Measurements from ENCODE around the gene ONECUT1. TPM values are rescaled to one million over a fixed set of nuclear protein-coding genes. Genes with fewer than 3 reads are reported as not detected.

ONECUT1 gene
- total RNA-seq, 1 experiment from 2014 or later = 1.3 TPM

DNA sequence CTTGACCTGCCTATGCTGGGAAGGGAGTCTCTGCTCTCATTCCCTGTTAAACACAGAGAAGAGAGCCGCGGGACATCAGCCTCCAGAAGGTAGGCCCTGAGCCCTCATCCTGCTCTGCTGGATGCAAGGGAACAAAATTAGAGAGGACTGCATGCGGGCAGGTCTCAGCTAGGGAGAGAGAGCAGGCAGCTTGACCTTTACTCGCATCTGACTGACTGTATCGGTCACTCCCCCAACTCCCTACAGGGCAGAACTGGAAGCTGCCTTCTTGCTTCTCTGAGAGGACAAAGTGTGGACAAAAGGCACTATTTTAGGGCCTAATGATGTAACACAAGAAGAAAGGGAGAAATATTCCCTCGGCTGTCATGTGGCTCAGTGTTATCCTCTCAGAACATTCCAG is 72.2 kb downstream of the ONECUT1 start (continued):
- TF ChIP-seq, protein P1, sequence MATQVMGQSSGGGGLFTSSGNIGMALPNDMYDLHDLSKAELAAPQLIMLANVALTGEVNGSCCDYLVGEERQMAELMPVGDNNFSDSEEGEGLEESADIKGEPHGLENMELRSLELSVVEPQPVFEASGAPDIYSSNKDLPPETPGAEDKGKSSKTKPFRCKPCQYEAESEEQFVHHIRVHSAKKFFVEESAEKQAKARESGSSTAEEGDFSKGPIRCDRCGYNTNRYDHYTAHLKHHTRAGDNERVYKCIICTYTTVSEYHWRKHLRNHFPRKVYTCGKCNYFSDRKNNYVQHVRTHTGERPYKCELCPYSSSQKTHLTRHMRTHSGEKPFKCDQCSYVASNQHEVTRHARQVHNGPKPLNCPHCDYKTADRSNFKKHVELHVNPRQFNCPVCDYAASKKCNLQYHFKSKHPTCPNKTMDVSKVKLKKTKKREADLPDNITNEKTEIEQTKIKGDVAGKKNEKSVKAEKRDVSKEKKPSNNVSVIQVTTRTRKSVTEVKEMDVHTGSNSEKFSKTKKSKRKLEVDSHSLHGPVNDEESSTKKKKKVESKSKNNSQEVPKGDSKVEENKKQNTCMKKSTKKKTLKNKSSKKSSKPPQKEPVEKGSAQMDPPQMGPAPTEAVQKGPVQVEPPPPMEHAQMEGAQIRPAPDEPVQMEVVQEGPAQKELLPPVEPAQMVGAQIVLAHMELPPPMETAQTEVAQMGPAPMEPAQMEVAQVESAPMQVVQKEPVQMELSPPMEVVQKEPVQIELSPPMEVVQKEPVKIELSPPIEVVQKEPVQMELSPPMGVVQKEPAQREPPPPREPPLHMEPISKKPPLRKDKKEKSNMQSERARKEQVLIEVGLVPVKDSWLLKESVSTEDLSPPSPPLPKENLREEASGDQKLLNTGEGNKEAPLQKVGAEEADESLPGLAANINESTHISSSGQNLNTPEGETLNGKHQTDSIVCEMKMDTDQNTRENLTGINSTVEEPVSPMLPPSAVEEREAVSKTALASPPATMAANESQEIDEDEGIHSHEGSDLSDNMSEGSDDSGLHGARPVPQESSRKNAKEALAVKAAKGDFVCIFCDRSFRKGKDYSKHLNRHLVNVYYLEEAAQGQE (IDR thresholded peaks at IDR 0.05; ENCODE audit: low read depth) = no peak
- TF ChIP-seq EZH2phosphoT487 (IDR thresholded peaks at IDR 0.05; ENCODE audit: borderline replicate concordance) = no peak

DNA sequence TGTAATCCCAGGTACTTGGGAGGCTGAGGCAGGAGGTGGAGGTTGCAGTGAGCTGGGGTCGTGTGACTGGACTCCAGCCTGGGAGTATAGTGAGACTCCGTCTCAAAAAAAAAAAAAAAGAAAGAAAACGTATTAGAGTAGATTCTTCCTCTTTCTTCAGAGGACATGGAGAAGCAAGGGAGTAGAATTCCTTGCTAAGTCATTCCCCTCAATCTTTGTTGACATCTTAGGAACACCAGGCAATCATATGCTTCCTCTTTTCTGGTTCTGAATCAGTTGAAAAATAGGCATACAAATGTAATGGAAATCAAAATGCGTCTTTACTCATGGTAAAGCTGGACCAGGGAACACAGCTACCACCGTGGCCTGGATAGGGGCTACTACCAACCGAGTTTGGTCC is 72.7 kb downstream of the ONECUT1 start:
- Histone ChIP-seq H3K9ac (ENCODE audit: low read length) (no peak overlapping the region), H3K9me2 (ENCODE audit: insufficient read depth) (no peaks in the 10 kb centered on the region), H3K4me1 (ENCODE audit: control insufficient read depth in 1 of 2, insufficient read depth in 2 of 2, low read length in 2 of 2) (no peaks in the 10 kb centered on the region), H2AFZ (ENCODE audit: low read depth, low read length, poor library complexity, severe bottlenecking) (no peak overlapping the region), H4K20me1 (ENCODE audit: insufficient read depth) (no peaks in the 10 kb centered on the region), H3K36me3 (ENCODE audit: control insufficient read depth in 1 of 2, insufficient read depth in 2 of 2, low read length in 2 of 2) (no peaks in the 10 kb centered on the region), H3K4me2 (ENCODE audit: low read length) (no peak overlapping the region), H3K9me3 (ENCODE audit: control insufficient read depth in 1 of 2, insufficient read depth in 1 of 2, low read depth in 1 of 2, low read length in 2 of 2) (no peaks in the 10 kb centered on the region), H3K27me3 (ENCODE audit: insufficient read depth, low read length) (no peaks in the 10 kb centered on the region), H3K27ac (ENCODE audit: low read depth, low read length) (no peak overlapping the region), H3K79me2 (ENCODE audit: insufficient read depth, low read length) (no peaks in the 10 kb centered on the region), H3K4me3 (replicated peaks in 1 of 2; ENCODE audit: low read depth in 1 of 2, low read length in 2 of 2) (no peak overlapping the region)
- intact Hi-C loops (cut with micrococcal nuclease) = no loop called here
- RAD21 ChIA-PET (ENCODE audit: low non-redundant PET in 1 of 2, low total read pairs in 2 of 2, uncharacterized antibody in 2 of 2, unreplicated experiment in 2 of 2) = no interaction called here
- CTCF ChIA-PET = no interaction called here
- ATAC-seq = no peak
- TF ChIP-seq, protein P1 (IDR thresholded peaks at IDR 0.05; ENCODE audit: low read depth) = no peak
- no peak for TF ChIP-seq SP1 (IDR thresholded peaks at IDR 0.05; ENCODE audit: low read depth)
- TF ChIP-seq, protein P2, sequence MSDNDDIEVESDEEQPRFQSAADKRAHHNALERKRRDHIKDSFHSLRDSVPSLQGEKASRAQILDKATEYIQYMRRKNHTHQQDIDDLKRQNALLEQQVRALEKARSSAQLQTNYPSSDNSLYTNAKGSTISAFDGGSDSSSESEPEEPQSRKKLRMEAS (IDR thresholded peaks at IDR 0.05) = no peak
- no peak for DNase-seq (ENCODE audit: low read depth, low spot score)
- POLR2A ChIA-PET = no interaction called here
- BruUV-seq (replicated peaks) = no TSS peak

Measured in HCT116 (cell line).